ENCODE measurements around the gene BBS5.
"Not testable (repeated sequence)": the region's sequence is repeated elsewhere in the genome, so short reads cannot be mapped to it uniquely, and the experiment has no call there.

The BBS5 gene

GRCh38 chr2:169490834-169491233 lies 11.5 kb downstream of the BBS5 start:
- DNase-seq, result no peak

- DNase-seq, result no peak
These were observed 12.1 kb downstream of the BBS5 start for GRCh38 chr2:169491378-169491777.

DNA sequence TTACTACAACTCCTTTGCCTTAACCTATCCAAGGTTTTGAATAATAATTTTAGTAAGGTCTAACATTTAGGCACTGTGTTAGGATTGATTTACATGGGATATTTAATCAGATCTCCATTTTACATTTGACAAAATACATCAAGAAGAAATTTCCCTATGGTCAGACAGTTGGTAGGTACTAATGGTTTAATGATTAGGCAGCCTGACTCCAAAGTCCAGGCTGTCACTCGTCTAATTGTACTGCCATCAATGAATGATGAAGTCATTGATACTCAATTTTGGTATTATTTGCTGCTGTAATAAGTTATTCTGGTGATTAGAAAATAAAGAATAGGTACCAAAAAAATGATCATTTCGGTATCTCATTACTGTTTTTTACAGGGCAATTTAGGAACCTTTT lies 14.1 kb downstream of the BBS5 start:
- no peak for DNase-seq

DNA sequence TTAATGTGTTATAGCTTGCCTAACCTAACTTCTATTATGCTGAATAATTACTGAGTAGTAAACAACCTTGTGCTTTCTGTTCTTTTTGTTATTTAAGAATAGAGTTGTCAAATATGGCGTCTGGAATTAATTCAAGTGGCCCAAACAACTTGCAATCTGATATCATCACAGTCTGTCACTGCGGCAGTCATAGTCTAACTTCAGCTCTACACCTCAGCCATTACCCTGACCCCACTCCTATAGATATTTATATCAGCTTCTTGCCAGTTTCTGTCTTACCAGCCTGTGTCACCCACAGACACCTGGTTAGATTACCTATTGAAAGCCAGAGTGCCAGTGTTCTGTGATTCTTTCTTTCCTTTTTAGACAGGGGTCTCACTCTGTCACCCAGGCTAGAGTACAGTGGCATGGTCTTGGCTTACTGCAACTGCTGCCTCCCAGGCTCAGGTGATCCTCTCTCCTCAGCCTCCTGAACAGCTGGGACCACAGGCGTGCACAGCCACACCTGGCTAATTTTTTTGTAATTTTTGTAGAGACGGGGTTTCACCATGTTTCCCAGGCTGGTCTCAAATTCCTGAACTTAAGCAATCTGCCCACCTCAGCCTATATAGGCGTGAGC lies 16.1 kb downstream of the BBS5 start:
- DNase-seq, result no peak

- DNase-seq, result no peak
These were observed 25.4 kb downstream of the BBS5 start for GRCh38 chr2:169504651-169505050.

- DNase-seq, result peak; percentile 76
These were observed 28.4 kb downstream of the BBS5 start for GRCh38 chr2:169507698-169508097.

DNA sequence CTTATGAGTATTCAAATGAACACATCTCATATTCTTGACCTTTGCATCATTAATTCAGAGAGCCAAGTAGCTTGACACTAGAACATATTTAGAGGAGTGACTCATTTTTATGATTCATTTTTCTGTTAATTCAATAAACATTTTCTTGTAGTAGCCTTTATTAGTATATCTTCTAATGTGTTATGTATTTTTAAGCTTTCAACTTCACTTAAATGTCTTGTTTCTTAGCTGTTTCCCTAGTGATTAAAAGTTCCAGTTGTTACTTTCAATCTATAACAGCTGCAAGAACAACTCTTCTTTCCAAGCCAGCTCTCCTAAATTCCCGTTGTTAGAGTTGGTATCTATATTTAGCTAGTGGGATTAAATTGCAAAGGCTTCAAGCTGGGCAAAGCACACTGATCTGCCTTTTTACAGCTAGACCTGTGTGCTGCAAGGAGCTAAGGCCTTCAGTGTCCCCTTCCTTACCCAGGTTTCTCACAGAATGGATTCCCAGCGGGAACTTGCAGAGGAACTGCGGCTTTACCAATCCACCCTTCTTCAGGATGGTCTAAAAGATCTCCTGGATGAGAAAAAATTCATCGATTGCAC lies 30.1 kb downstream of the BBS5 start, which contains the start of gene KLHL41:
KLHL41 (plus strand) TSS at position 405 of the 588 bp plus-strand sequence; CDS start at position 482, 77 bp downstream.
- peak; percentile 3 for DNase-seq

DNA sequence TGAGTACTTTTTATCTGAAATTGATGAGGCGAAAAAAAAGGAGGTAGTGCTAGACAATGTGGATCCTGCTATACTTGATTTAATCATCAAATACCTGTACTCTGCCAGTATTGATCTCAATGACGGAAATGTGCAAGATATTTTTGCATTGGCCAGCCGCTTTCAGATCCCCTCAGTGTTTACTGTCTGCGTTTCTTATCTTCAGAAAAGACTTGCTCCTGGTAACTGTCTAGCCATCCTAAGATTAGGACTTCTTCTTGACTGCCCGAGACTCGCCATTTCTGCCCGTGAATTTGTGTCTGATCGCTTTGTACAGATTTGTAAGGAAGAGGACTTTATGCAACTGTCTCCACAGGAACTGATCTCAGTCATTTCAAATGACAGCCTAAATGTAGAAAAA lies 30.7 kb downstream of the BBS5 start:
- DNase-seq, result no peak

GRCh38 chr2:169510496-169510895 lies 31.2 kb downstream of the BBS5 start:
- no peak for DNase-seq

DNA sequence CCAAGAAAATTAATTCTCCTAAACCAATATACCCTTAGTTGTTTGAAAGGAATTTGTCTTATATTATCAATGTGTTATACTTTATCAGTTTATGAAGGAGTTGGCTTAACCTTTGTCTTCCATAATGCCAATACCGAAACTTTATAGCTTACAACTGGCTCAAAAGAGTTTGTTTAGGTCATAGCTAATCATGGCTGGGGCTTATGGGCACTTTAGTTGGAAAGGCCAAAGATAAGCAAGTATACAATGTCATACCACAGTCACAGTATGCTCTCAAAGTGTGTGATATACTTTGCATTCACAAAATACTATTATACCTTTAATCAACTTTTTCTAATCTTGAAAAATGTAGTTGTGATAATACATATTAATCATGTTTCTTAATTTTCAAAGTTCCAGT lies 32.5 kb downstream of the BBS5 start:
- no peak for DNase-seq

GRCh38 chr2:169512525-169512924 lies 33.2 kb downstream of the BBS5 start:
- no peak for DNase-seq

DNA sequence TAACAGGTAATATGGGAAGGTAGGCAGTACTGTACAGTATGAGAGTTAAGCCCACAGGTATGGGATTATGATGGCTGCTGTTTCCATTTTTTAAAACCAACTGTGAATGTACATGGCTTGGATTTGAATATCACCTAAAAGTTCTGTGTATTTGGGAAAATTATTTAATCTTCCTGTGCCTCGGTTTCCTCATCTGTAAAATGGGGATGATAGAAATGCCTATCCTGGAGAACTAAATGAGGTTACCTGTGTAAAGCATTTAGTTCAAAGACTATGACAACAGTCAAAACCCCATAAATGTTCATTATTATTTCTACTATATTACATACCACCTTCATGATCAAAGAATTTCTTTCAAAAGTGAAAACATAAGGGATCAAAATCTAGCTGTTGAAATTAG lies 33.8 kb downstream of the BBS5 start:
- no peak for DNase-seq

- no peak for DNase-seq
These were observed 34.6 kb downstream of the BBS5 start for GRCh38 chr2:169513926-169514325.

DNA sequence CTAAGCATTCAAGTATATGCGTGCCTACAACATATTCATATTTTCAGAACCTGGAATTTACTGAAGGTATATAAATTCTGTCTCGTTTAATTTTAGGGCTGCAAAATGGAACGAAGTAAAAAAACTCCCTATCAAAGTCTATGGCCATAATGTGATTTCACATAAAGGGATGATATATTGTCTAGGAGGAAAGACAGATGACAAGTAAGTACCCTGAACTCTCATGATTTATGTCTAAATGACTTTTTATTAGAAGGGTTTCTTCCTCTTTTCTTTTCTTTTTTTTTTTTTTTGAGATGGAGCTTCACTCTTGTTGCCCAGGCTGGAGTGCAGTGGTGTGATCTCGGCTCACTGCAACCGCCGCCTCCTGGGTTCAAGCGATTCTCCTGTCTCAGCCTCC lies 35.5 kb downstream of the BBS5 start:
- not testable (repeated sequence) for DNase-seq

- DNase-seq, result not testable (repeated sequence)
These were observed 37.2 kb downstream of the BBS5 start for GRCh38 chr2:169516488-169516995.

- DNase-seq, result no peak
These were observed 41.6 kb downstream of the BBS5 start for GRCh38 chr2:169520896-169521295.

DNA sequence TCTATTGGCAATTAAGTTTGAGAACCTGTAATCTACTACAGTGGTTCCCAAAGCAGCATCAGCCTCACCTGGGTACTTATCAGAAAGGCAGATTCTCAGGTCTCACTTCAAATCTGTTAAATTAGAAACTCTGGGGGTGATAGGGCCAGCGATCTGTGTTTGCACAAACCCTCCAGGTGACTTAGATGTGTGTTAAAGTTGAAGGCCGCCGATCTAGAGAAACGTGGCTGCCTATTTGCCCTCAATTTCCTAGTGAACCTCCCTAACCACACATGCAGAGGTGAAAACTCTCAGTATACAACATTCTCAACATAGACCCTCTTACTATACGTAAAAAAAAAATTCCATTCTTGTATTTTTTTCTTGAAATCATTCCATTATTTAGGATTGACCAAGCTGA lies 44.4 kb downstream of the BBS5 start:
- no peak for DNase-seq

- DNase-seq, result no peak
These were observed 46.1 kb downstream of the BBS5 start for GRCh38 chr2:169525434-169525833.

DNA sequence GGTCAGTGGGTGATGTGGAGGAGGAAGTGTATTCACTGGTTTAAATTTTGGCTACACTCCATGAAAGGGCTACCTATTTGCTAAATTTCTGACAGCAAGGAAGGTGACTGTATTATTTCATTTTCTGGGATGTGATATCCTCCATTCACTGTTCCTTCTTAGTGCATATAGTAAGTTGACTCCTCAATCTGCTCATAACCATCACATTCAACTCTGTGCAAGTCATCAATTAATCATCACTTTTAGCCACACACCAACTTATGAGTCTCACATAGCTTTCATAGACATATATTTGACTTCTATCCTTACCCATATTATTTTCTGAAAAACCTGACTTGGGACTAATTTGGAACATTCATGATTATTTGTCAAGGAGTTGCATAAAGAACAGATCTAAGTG lies 47.2 kb downstream of the BBS5 start:
- no peak for DNase-seq

- DNase-seq, result peak; percentile 65
These were observed 49.0 kb downstream of the BBS5 start for GRCh38 chr2:169528271-169528701.

- DNase-seq, result not testable (repeated sequence)
These were observed 60.2 kb downstream of the BBS5 start for GRCh38 chr2:169539460-169539859.

GRCh38 chr2:169540146-169540545 lies 60.9 kb downstream of the BBS5 start:
- DNase-seq, result no peak

DNA sequence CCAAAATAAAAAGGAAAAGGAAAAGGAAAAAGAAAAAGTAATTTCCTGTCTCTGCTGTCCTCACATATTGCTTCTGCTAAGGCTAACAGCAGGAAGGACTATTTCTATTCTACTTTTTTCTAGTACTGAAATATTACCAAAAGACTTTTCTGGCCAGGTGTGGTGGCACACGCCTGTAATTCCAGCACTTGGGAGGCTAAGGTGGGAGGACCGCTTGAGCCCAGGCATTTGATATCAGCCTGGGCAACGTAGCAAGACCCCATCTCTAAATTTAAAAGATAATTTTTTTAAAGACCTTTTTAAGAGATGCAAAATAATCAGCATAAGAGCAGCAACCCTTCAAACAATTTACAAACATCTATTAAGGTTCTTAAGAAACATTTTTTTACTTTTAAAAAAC lies 63.1 kb downstream of the BBS5 start:
- no peak for DNase-seq

DNA sequence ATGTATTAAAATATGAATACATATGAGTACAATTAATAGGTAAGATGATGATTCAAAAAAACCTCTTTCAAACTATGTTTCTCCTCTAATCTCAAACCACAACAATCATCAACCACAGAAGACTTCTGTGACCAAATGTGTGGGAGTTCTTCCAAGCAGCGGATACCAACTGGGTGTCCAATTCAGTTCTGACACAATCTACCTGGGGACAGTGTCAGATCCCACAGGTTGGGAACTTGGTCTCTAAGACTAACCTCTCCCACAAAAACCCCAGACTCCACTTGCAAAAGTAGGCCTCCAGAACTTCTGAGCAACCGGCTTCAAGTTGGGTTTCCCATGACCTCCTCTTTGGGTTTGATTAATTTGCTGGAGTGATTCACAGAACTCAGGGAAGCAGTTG lies 67.5 kb downstream of the BBS5 start:
- no peak for DNase-seq

Data from inflammatory macrophage treated with lipopolysaccharide for 4 hours (primary cell).